HL-60/S4 treated with retinoic acid at 250 ng/mL for 4 days and 3 days (cell line): ENCODE results near the gene NOP56.
"Not testable (repeated sequence)": the region's sequence is repeated elsewhere in the genome, so short reads cannot be mapped to it uniquely, and the experiment has no call there.

Experiments used
- in situ Hi-C: fragments of 300-500 bp; cut with MboI; formaldehyde crosslinking; loops from 2 replicates; pipeline ENCODE4 v1.7.0; 2022; ENCODE audit warnings: low sequenced_read_pairs

NOP56 gene

GRCh38 chr20:2682040-2682439, 29.6 kb downstream of the NOP56 start:
- in situ Hi-C loops, result loop anchor here (10.0 kb wide), 1 partner anchor 63 kb away; no protein-coding TSS in a partner anchor

- in situ Hi-C loops, result loop anchor here (10.0 kb wide), 1 partner anchor 60 kb away; no protein-coding TSS in a partner anchor
Observed at GRCh38 chr20:2684817-2685216, 32.4 kb downstream of the NOP56 start.

- in situ Hi-C loops, result loop anchor here (10.0 kb wide), 1 partner anchor 57 kb away; no protein-coding TSS in a partner anchor
Observed at GRCh38 chr20:2687514-2687913, 35.1 kb downstream of the NOP56 start.

- in situ Hi-C loops, result loop anchor here (10.0 kb wide), 1 partner anchor 57 kb away; no protein-coding TSS in a partner anchor
Observed at GRCh38 chr20:2688041-2688591, 35.7 kb downstream of the NOP56 start.

GRCh38 chr20:2690213-2690612, 37.8 kb downstream of the NOP56 start:
- in situ Hi-C loops, result no loop called here

GRCh38 chr20:2690718-2691117, 38.3 kb downstream of the NOP56 start:
- in situ Hi-C loops, result no loop called here

GRCh38 chr20:2691127-2691526, 38.7 kb downstream of the NOP56 start:
- in situ Hi-C loops, result no loop called here

GRCh38 chr20:2691663-2692035, 39.2 kb downstream of the NOP56 start:
- in situ Hi-C loops, result no loop called here

- in situ Hi-C loops, result no loop called here
Observed at GRCh38 chr20:2692036-2692885, 39.8 kb downstream of the NOP56 start, which contains the start of gene EBF4. TSS of gene EBF4 (plus strand) at chr20:2692780. CDS start at chr20:2693646, 866 bp downstream.

- in situ Hi-C loops, result no loop called here
Observed at GRCh38 chr20:2692886-2693285, 40.5 kb downstream of the NOP56 start.

GRCh38 chr20:2693286-2694007, 41.0 kb downstream of the NOP56 start:
- in situ Hi-C loops, result no loop called here

GRCh38 chr20:2694008-2694471, 41.6 kb downstream of the NOP56 start:
- in situ Hi-C loops, result no loop called here

GRCh38 chr20:2694519-2694918, 42.1 kb downstream of the NOP56 start:
- in situ Hi-C loops, result no loop called here

- in situ Hi-C loops, result no loop called here
Observed at GRCh38 chr20:2695206-2695983, 43.0 kb downstream of the NOP56 start.

- in situ Hi-C loops, result not testable (repeated sequence)
Observed at GRCh38 chr20:2695984-2696525, 43.6 kb downstream of the NOP56 start.

GRCh38 chr20:2696646-2697045, 44.2 kb downstream of the NOP56 start:
- in situ Hi-C loops, result no loop called here

- in situ Hi-C loops, result no loop called here
Observed at GRCh38 chr20:2697768-2698167, 45.3 kb downstream of the NOP56 start.

- in situ Hi-C loops, result no loop called here
Observed at GRCh38 chr20:2698186-2698817, 45.9 kb downstream of the NOP56 start.

- in situ Hi-C loops, result no loop called here
Observed at GRCh38 chr20:2698912-2699311, 46.5 kb downstream of the NOP56 start.
